GM10266 (cell line): ENCODE data around the gene MRPL49.

Experiments used
- DNase-seq: peaks from one replicate; pipeline ENCODE4 v3.0.0; 2012; ENCODE audit errors: extremely low spot score
- CTCF ChIP-seq: IDR thresholded peaks from 2 replicates; pipeline ENCODE4 v1.5.1; 2012; ENCODE audit warnings: mild to moderate bottlenecking, low read depth; ENCODE audit not compliant: control insufficient read depth, insufficient read depth; ENCODE audit errors: missing control alignments

The MRPL49 gene

GRCh38 chr11:65089621-65090020 is 32.5 kb upstream of the MRPL49 start:
- no peak for DNase-seq
- TF ChIP-seq CTCF: no peak

GRCh38 chr11:65090628-65091027 is 31.5 kb upstream of the MRPL49 start:
- TF ChIP-seq CTCF: no peak
- no peak for DNase-seq

- DNase-seq: no peak
- no peak for TF ChIP-seq CTCF
These were observed 26.7 kb upstream of the MRPL49 start for GRCh38 chr11:65095427-65095826.

GRCh38 chr11:65095974-65096806 is 25.9 kb upstream of the MRPL49 start, which contains the start of gene VPS51:
TSS of gene VPS51 (plus strand) at chr11:65096214. CDS start at chr11:65096251, 37 bp downstream.
- TF ChIP-seq CTCF: no peak
- peak; percentile 93 for DNase-seq

- no peak for DNase-seq
- no peak for TF ChIP-seq CTCF
These were observed 25.2 kb upstream of the MRPL49 start for GRCh38 chr11:65096926-65097325.

GRCh38 chr11:65100674-65101350 is 21.3 kb upstream of the MRPL49 start:
- DNase-seq: no peak
- no peak for TF ChIP-seq CTCF
